Esophagus muscularis mucosa (tissue), 4 donors: Measurements from ENCODE around the gene ATP10A. TPM values are rescaled to one million over a fixed set of nuclear protein-coding genes. Genes with fewer than 3 reads are reported as not detected.
"Not testable (repeated sequence)": the region's sequence is repeated elsewhere in the genome, so short reads cannot be mapped to it uniquely, and the experiment has no call there.

Source experiments
- DNase-seq: peaks from one replicate; pipeline ENCODE4 v3.0.0-alpha.2; 2017; ENCODE audit errors: extremely low spot score
- H3K27ac ChIP-seq, 4 donors: fragments of 200-600 bp; sonication (generic); replicated peaks in 1 of 4; 1 replicate in 3 of 4; 2 replicates in 1 of 4; pipeline ENCODE4 v1.5.1; 2016 to 2019; ENCODE audit warnings: mild to moderate bottlenecking in 1 of 4
- H3K27me3 ChIP-seq, 4 donors: fragments of 200-600 bp; sonication (generic); one replicate each; pipeline versions ENCODE4 v1.5.1 to v1.6.0; 2016 to 2019
- H3K36me3 ChIP-seq, 4 donors: fragments of 200-600 bp; sonication (generic); one replicate each; pipeline ENCODE4 v1.5.1; 2016 to 2019
- H3K4me1 ChIP-seq, 4 donors: fragments of 200-600 bp; sonication (generic); one replicate each; pipeline ENCODE4 v1.5.1; 2016 to 2019
- H3K4me3 ChIP-seq, 4 donors: fragments of 200-600 bp; sonication (generic); 1 replicate in 2 of 4; 2 replicates in 2 of 4; pipeline ENCODE4 v1.5.1; 2016 to 2019; ENCODE audit warnings: mild to moderate bottlenecking in 4 of 4, moderate library complexity in 1 of 4
- H3K9me3 ChIP-seq, 4 donors: fragments of 200-600 bp; sonication (generic); 1 replicate in 3 of 4; 2 replicates in 1 of 4; pipeline ENCODE4 v1.5.1; 2016 to 2019
- CTCF ChIP-seq, 3 experiments: fragments of 200-600 bp in 2 of 3; fragments of 450-650 bp in 1 of 3; sonication (generic) in 2 of 3; IDR thresholded peaks; one replicate each; pipeline ENCODE4 v1.5.1; 2017 to 2019; ENCODE audit warnings: antibody characterized with exemption in 3 of 3, mild to moderate bottlenecking in 2 of 3, moderate library complexity in 1 of 3
- EP300 ChIP-seq: sonication (generic); formaldehyde crosslinking; IDR thresholded peaks from one replicate; pipeline ENCODE4 v1.6.1; 2017; ENCODE audit warnings: antibody characterized with exemption
- POLR2A ChIP-seq: fragments of 450-650 bp; IDR thresholded peaks from one replicate; pipeline ENCODE4 v1.6.1; 2017; ENCODE audit warnings: antibody characterized with exemption, moderate library complexity, mild to moderate bottlenecking, low read depth
- POLR2AphosphoS5 ChIP-seq, 2 donors: sonication (generic); formaldehyde crosslinking; IDR thresholded peaks; one replicate each; pipeline ENCODE4 v1.6.1; 2017; ENCODE audit warnings: antibody characterized with exemption in 2 of 2
- WGBS: methylation state at CpG from one replicate; pipeline ENCODE4 v1.1.5; 2018; 5-methylcytosine and 5-hydroxymethylcytosine counted together
- intact Hi-C: fragments of 100-400 bp; cut with DNase I; formaldehyde crosslinking; loops from one replicate; pipeline ENCODE4 v1.15.1; 2023
- small RNA-seq, 3 donors: library from RNA; depleted of rRNA; stranded (forward); fragments of <200 nt; gene quantifications; one replicate each; pipeline ENCODE3, GENCODE V24; 2016
- total RNA-seq, 4 donors: library from RNA; depleted of rRNA; stranded (reverse); fragments of >200 nt; gene quantifications; one replicate each; pipeline versions ENCODE4 v1.1.0 to v1.2.1, GENCODE V29; 2016

ATP10A gene
- total RNA-seq, 4 donors from 2014 or later, result 23.9 to 51.9 (median 32.6) TPM

GRCh38 chr15:25640381-25640780 lies 222.7 kb downstream of the ATP10A start:
- Histone ChIP-seq H3K36me3 (no peaks in the 10 kb centered on the region), H3K4me1 (peaks cover 0 to 4% (median 0%) of the 10 kb centered on the region in 4 donors), H3K27me3 (no peaks in the 10 kb centered on the region), H3K4me3 (no peak overlapping the region), H3K9me3 (no peaks in the 10 kb centered on the region), H3K27ac (no peak overlapping the region)
- no peak for DNase-seq
- intact Hi-C loops, result no loop called here
- WGBS, result 92% methylated on average over 5 of the region's 5 CpGs
- TF ChIP-seq POLR2A, result no peak
- TF ChIP-seq EP300, result no peak
- no peak for TF ChIP-seq CTCF (IDR thresholded peaks at IDR 0.05)

GRCh38 chr15:25636486-25636885 lies 226.6 kb downstream of the ATP10A start:
- H3K36me3 ChIP-seq, intact Hi-C loops, H3K4me1 ChIP-seq, H3K9me3 ChIP-seq, DNase-seq, H3K27me3 ChIP-seq, H3K4me3 ChIP-seq, H3K27ac ChIP-seq: not testable (repeated sequence)
- 91% methylated on average over 9 of the region's 9 CpGs for WGBS

GRCh38 chr15:25635191-25635590 lies 227.9 kb downstream of the ATP10A start:
- Histone ChIP-seq H3K4me1 (no peaks in the 10 kb centered on the region), H3K27me3 (no peaks in the 10 kb centered on the region), H3K36me3 (no peaks in the 10 kb centered on the region), H3K4me3 (no peak overlapping the region), H3K27ac (no peak overlapping the region), H3K9me3 (no peaks in the 10 kb centered on the region)
- no peak for DNase-seq
- intact Hi-C loops, result no loop called here
- TF ChIP-seq POLR2AphosphoS5 (IDR thresholded peaks at IDR 0.05) (no peak), POLR2A (no peak), CTCF (IDR thresholded peaks at IDR 0.05) (no peak), EP300 (no peak)

GRCh38 chr15:25633862-25634261 lies 229.3 kb downstream of the ATP10A start:
- no peak for DNase-seq
- no peaks in the 10 kb centered on the region for H3K27me3 ChIP-seq
- no peaks in the 10 kb centered on the region for H3K4me1 ChIP-seq
- H3K36me3 ChIP-seq, result no peaks in the 10 kb centered on the region
- no peak overlapping the region for H3K4me3 ChIP-seq
- H3K9me3 ChIP-seq, result peaks cover 0 to 6% (median 0%) of the 10 kb centered on the region in 4 donors
- no peak overlapping the region for H3K27ac ChIP-seq
- 61% methylated on average over 2 of the region's 3 CpGs for WGBS
- TF ChIP-seq POLR2A, result no peak
- TF ChIP-seq EP300, result no peak
- no peak for TF ChIP-seq POLR2AphosphoS5 (IDR thresholded peaks at IDR 0.05)
- TF ChIP-seq CTCF (IDR thresholded peaks at IDR 0.05), result no peak
- intact Hi-C loops, result no loop called here

- WGBS, result 85% methylated on average over 8 of the region's 8 CpGs
Measured at GRCh38 chr15:25631971-25632370, 231.2 kb downstream of the ATP10A start.

More at GRCh38 chr15:25631971-25632370, 231.2 kb downstream of the ATP10A start:
- Histone ChIP-seq H3K4me1 (no peaks in the 10 kb centered on the region), H3K27ac (no peak overlapping the region), H3K27me3 (no peaks in the 10 kb centered on the region), H3K4me3 (no peak overlapping the region), H3K36me3 (no peaks in the 10 kb centered on the region), H3K9me3 (peaks cover 0 to 8% (median 0%) of the 10 kb centered on the region in 4 donors)
- intact Hi-C loops, result no loop called here
- TF ChIP-seq EP300, result no peak
- no peak for TF ChIP-seq POLR2A
- no peak for TF ChIP-seq CTCF (IDR thresholded peaks at IDR 0.05)
- no peak for TF ChIP-seq POLR2AphosphoS5 (IDR thresholded peaks at IDR 0.05)
- DNase-seq, result no peak

Small RNA genes within 50 kb of the gene (small RNA-seq; reads per million reads assigned to genes)
- gene MIR4715 (0 reads per million in 3 donors), gene RNA5SP390 (0 reads per million in 3 donors)
